B cell (primary cell): ENCODE results near the gene FOSB. TPM values are rescaled to one million over a fixed set of nuclear protein-coding genes. Genes with fewer than 3 reads are reported as not detected.
A peak's percentile ranks its signal among the peaks of the same experiment; 100 is the strongest.

ENCODE experiments used
- ATAC-seq: fragments of 200-7000 bp; cut with Tn5 transposase; one replicate; pipeline ENCODE4 v1.10.0; 2021; ENCODE audit warnings: low read depth, mild to moderate bottlenecking, moderate number of reproducible peaks, moderate library complexity
- CTCF ChIA-PET: fragments of 350-600 bp; sonication (Branson Sonifier 250); formaldehyde crosslinking; loops from one replicate; lab custom pipeline; 2021; ENCODE audit warnings: antibody characterized with exemption, inconsistent platforms; lab: Charles Lee
- POLR2A ChIA-PET: fragments of 350-600 bp; sonication (Branson Sonifier 250); formaldehyde crosslinking; loops from one replicate; lab custom pipeline; 2021; ENCODE audit warnings: antibody characterized with exemption; lab: Charles Lee
- DNase-seq: peaks from one replicate; pipeline ENCODE4 v3.0.0; 2013
- H2AFZ ChIP-seq: 2 replicates; pipeline ENCODE4 v1.6.1; 2012; ENCODE audit warnings: mild to moderate bottlenecking, low read depth, low read length; ENCODE audit not compliant: insufficient read depth, poor library complexity, severe bottlenecking
- H3K27ac ChIP-seq, 2 donors: 1 replicate in 1 of 2; 2 replicates in 1 of 2; pipeline ENCODE4 v1.5.1; 2012 to 2013; ENCODE audit warnings: low read length in 2 of 2, mild to moderate bottlenecking in 2 of 2, moderate library complexity in 1 of 2
- H3K27me3 ChIP-seq, 4 experiments: fragments of 200-600 bp in 1 of 4; sonication (generic) in 1 of 4; replicated peaks in 1 of 4; 1 replicate in 2 of 4; 2 replicates in 2 of 4; pipeline versions ENCODE4 v1.6.1 to v1.7.0; 2013 to 2016; ENCODE audit warnings: low read length in 3 of 4, mild to moderate bottlenecking in 2 of 4, mixed read lengths in 1 of 4, moderate library complexity in 1 of 4; ENCODE audit not compliant: insufficient read depth in 4 of 4, control insufficient read depth in 3 of 4; ENCODE audit errors: control extremely low read depth in 1 of 4
- H3K36me3 ChIP-seq, 2 experiments: replicated peaks in 1 of 2; 1 replicate in 1 of 2; 2 replicates in 1 of 2; pipeline versions ENCODE4 v1.6.1 to v1.7.1; 2013; ENCODE audit warnings: low read length in 1 of 2; ENCODE audit not compliant: insufficient read depth in 2 of 2, control insufficient read depth in 1 of 2; ENCODE audit errors: control extremely low read depth in 1 of 2, extremely low read depth in 1 of 2
- H3K4me1 ChIP-seq, 2 donors: fragments of 200-600 bp in 1 of 2; sonication (generic) in 1 of 2; 1 replicate in 1 of 2; 2 replicates in 1 of 2; pipeline versions ENCODE4 v1.5.1 to v1.6.1; 2013 to 2017; ENCODE audit warnings: low read length in 2 of 2; ENCODE audit not compliant: control insufficient read depth in 2 of 2, insufficient read depth in 2 of 2
- H3K4me2 ChIP-seq: replicated peaks from 2 replicates; pipeline ENCODE3; 2012; ENCODE audit warnings: mild to moderate bottlenecking, low read depth, low read length; ENCODE audit not compliant: poor library complexity, severe bottlenecking
- H3K4me3 ChIP-seq, 5 experiments: fragments of 200-600 bp in 1 of 5; sonication (generic) in 1 of 5; 1 replicate in 3 of 5; 2 replicates in 2 of 5; pipeline versions ENCODE4 v1.5.1 to v1.7.0; 2011 to 2016; ENCODE audit warnings: low read length in 4 of 5, mild to moderate bottlenecking in 4 of 5, low read depth in 2 of 5, control low read depth in 1 of 5, moderate library complexity in 1 of 5; ENCODE audit not compliant: insufficient read depth in 1 of 5; ENCODE audit errors: control extremely low read depth in 1 of 5, extremely low read depth in 1 of 5
- H3K79me2 ChIP-seq: fragments of 200-600 bp; sonication (generic); one replicate; pipeline ENCODE4 v1.6.0; 2016; ENCODE audit warnings: low read length; ENCODE audit not compliant: control insufficient read depth, insufficient read depth
- H3K9ac ChIP-seq: fragments of 200-600 bp; sonication (generic); 2 replicates; pipeline ENCODE4 v1.6.1; 2017; ENCODE audit warnings: mild to moderate bottlenecking, low read length, moderate library complexity
- H3K9me3 ChIP-seq, 3 donors: one replicate each; pipeline versions ENCODE4 v1.6.1 to v1.7.1; 2013; ENCODE audit warnings: low read length in 2 of 3; ENCODE audit not compliant: control insufficient read depth in 2 of 3, insufficient read depth in 1 of 3; ENCODE audit errors: control extremely low read depth in 1 of 3
- H4K20me1 ChIP-seq: 2 replicates; pipeline ENCODE4 v1.6.0; 2012; ENCODE audit warnings: mild to moderate bottlenecking, low read length; ENCODE audit not compliant: insufficient read depth, control insufficient read depth, poor library complexity, severe bottlenecking
- H3K27ac Mint-ChIP-seq: one replicate; pipeline ENCODE4 v1.8.0; 2021; ENCODE audit warnings: mixed read lengths
- H3K27me3 Mint-ChIP-seq: one replicate; pipeline ENCODE4 v1.8.0; 2021; ENCODE audit warnings: mixed read lengths
- H3K4me1 Mint-ChIP-seq: one replicate; pipeline ENCODE4 v1.8.0; 2021; ENCODE audit warnings: mixed read lengths
- H3K4me3 Mint-ChIP-seq: one replicate; pipeline ENCODE4 v1.8.0; 2021; ENCODE audit warnings: mixed read lengths
- H3K9me3 Mint-ChIP-seq: one replicate; pipeline ENCODE4 v1.8.0; 2022; ENCODE audit warnings: mixed read lengths; ENCODE audit not compliant: insufficient read depth
- EZH2 ChIP-seq: IDR thresholded peaks from 2 replicates; pipeline ENCODE4 v1.6.1; 2012; ENCODE audit warnings: borderline replicate concordance, low read depth, mild to moderate bottlenecking, moderate library complexity, low read length; ENCODE audit not compliant: insufficient read depth, poor library complexity, severe bottlenecking
- WGBS: methylation state at CpG from one replicate; pipeline ENCODE4 v1.1.5; 2013; ENCODE audit warnings: missing lambda C conversion rate; ENCODE audit not compliant: insufficient coverage; 5-methylcytosine and 5-hydroxymethylcytosine counted together
- intact Hi-C: fragments of 100-400 bp; cut with micrococcal nuclease; formaldehyde crosslinking; loops from one replicate; pipeline ENCODE4 v1.10.0; 2022
- polyA plus RNA-seq: library from polyadenylated mRNA; depleted of rRNA; stranded (reverse); fragments of >200 nt; gene quantifications from 2 replicates; pipeline ENCODE4 v1.2.3, GENCODE V29; 2012
- total RNA-seq, 2 donors: library from RNA; stranded (reverse); fragments of 120-200 nt in 1 of 2; gene quantifications; 1 replicate in 1 of 2; 2 replicates in 1 of 2; pipeline versions ENCODE4 v1.2.3 to v1.2.4, GENCODE V29; 2013 to 2022
- TF ChIP-seq, protein P1 (sequence below): fragments of 200-600 bp; IDR thresholded peaks from one replicate; pipeline ENCODE4 v1.8.0; 2022; ENCODE audit warnings: antibody characterized with exemption, mild to moderate bottlenecking

The FOSB gene
- total and polyA plus RNA-seq, 2 donors (not counting 1 experiment from before 2014, with no cell fraction given), result 39.6 to 2,860 TPM

DNA sequence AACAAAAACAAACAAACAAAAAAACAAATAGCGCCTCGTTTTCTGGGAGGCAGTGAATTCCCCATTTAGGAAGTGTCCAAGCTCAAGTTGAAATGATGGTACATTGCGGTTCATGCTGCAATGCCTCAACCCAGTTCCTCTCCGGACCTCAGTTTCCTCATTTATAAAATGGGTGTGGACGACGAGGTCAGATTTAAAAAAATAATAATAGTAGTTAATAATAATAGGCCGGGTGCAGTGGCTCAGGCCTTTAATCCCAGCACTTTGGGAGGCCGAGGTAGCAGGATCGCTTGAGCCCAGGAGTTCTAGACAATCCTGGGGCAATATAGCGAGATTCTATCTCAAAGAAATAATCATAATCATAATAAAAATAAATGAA lies 28.6 kb upstream of the FOSB start:
- no peak overlapping the region for H2AFZ ChIP-seq

More for the DNA sequence above, 28.6 kb upstream of the FOSB start:
- H3K4me1 ChIP-seq, result peaks cover 28 to 32% of the 10 kb centered on the region in 2 donors
- DNase-seq, result no peak
- intact Hi-C loops, result loop anchor here (1.0 to 2.0 kb wide), 3 partner anchors 16 to 46 kb away; partner anchors contain the start of gene ERCC1
- no peaks in the 10 kb centered on the region for H3K9me3 Mint-ChIP-seq
- H3K27me3 ChIP-seq, result no peaks in the 10 kb centered on the region
- peak overlapping the region in 1 of 2 donors; percentile 82 for H3K27ac ChIP-seq
- H4K20me1 ChIP-seq, result no peaks in the 10 kb centered on the region
- no CpG with 5 or more reads among the region's 10 CpGs for WGBS
- no peaks in the 10 kb centered on the region for H3K36me3 ChIP-seq
- POLR2A ChIA-PET, result interaction anchor here (0.5 to 3.2 kb wide), 8 partner anchors 14 to 1950 kb away, joined by 3 to 45 read pairs (median 6); partner anchors contain the start of gene FOSB
- H3K9ac ChIP-seq, result peak overlapping the region; percentile 76
- CTCF ChIA-PET, result interaction anchor here (0.7 to 8.0 kb wide), 37 partner anchors 9 to 246 kb away, joined by 3 to 453 read pairs (median 7); partner anchors contain the start of genes ERCC1, FOSB, PPM1N and PPP1R13L
- no peak for ATAC-seq
- H3K27me3 Mint-ChIP-seq, result no peaks in the 10 kb centered on the region
- peak overlapping the region; percentile 85 for H3K4me2 ChIP-seq
- H3K4me3 ChIP-seq, result peak overlapping the region in 4 of 5 experiments; percentile 21 to 80 (median 60)
- TF ChIP-seq, protein P1, sequence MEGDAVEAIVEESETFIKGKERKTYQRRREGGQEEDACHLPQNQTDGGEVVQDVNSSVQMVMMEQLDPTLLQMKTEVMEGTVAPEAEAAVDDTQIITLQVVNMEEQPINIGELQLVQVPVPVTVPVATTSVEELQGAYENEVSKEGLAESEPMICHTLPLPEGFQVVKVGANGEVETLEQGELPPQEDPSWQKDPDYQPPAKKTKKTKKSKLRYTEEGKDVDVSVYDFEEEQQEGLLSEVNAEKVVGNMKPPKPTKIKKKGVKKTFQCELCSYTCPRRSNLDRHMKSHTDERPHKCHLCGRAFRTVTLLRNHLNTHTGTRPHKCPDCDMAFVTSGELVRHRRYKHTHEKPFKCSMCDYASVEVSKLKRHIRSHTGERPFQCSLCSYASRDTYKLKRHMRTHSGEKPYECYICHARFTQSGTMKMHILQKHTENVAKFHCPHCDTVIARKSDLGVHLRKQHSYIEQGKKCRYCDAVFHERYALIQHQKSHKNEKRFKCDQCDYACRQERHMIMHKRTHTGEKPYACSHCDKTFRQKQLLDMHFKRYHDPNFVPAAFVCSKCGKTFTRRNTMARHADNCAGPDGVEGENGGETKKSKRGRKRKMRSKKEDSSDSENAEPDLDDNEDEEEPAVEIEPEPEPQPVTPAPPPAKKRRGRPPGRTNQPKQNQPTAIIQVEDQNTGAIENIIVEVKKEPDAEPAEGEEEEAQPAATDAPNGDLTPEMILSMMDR, result no peak
- no peak for TF ChIP-seq EZH2
- H3K27ac Mint-ChIP-seq, result peak overlapping the region; percentile 53
- H3K4me1 Mint-ChIP-seq, result peaks cover 26% of the 10 kb centered on the region
- H3K79me2 ChIP-seq, result no peaks in the 10 kb centered on the region
- peak overlapping the region; percentile 85 for H3K4me3 Mint-ChIP-seq
- H3K9me3 ChIP-seq, result no peaks in the 10 kb centered on the region
